ENCODE results near the gene NUDT3. TPM values are rescaled to one million over a fixed set of nuclear protein-coding genes. Genes with fewer than 3 reads are reported as not detected.

The NUDT3 gene
- 10 to 100 TPM; 16.4 to 17.1 TPM for total RNA-seq

GRCh38 chr6:34392497-34393190, at the start of gene NUDT3:
NUDT3 (minus strand) TSS chr6:34392669; CDS start chr6:34392362, 307 bp downstream.
- POLR2A ChIA-PET: interaction anchor here (0.6 to 1.0 kb wide), 6 partner anchors 29 to 197 kb away, joined by 3 to 4 read pairs (median 3); partner anchors contain the start of gene HMGA1

GRCh38 chr6:34441526-34441925, 49.1 kb upstream of the NUDT3 start:
- ChIA-PET POLR2A (no interaction called here), CTCF (no interaction called here)

More at GRCh38 chr6:34392497-34393190, at the start of gene NUDT3:
- CTCF ChIA-PET: interaction anchor here (1.1 to 1.7 kb wide), 3 partner anchors 30 to 149 kb away, joined by 3 to 6 read pairs (median 4); partner anchors contain the start of gene SMIM29

GRCh38 chr6:34439442-34439841, 47.0 kb upstream of the NUDT3 start:
- ChIA-PET CTCF (interaction anchor here (0.6 kb wide), 1 partner anchor 889 kb away, joined by 3 read pairs; no protein-coding TSS in a partner anchor), POLR2A (no interaction called here)

- ChIA-PET CTCF (no interaction called here), POLR2A (no interaction called here)
Observed at GRCh38 chr6:34438705-34439104, 46.2 kb upstream of the NUDT3 start.

GRCh38 chr6:34437644-34437970, 45.1 kb upstream of the NUDT3 start:
- ChIA-PET CTCF (no interaction called here), POLR2A (no interaction called here)

GRCh38 chr6:34436803-34437643, 44.6 kb upstream of the NUDT3 start:
- ChIA-PET CTCF (no interaction called here), POLR2A (no interaction called here)

GRCh38 chr6:34435916-34436315, 43.4 kb upstream of the NUDT3 start:
- POLR2A ChIA-PET: interaction anchor here (0.6 kb wide), 1 partner anchor 20 kb away, joined by 4 read pairs; no protein-coding TSS in a partner anchor
- CTCF ChIA-PET: no interaction called here

- POLR2A ChIA-PET: interaction anchor here (0.6 to 1.3 kb wide), 6 partner anchors 10 to 271 kb away, joined by 3 to 10 read pairs (median 6); partner anchors contain the start of genes ILRUN and SMIM29
Observed at GRCh38 chr6:34425498-34426410, 33.3 kb upstream of the NUDT3 start, which contains the start of gene RPS10. RPS10 (minus strand) TSS chr6:34426069; CDS start chr6:34425221, 848 bp downstream.

GRCh38 chr6:34425132-34425497, 32.6 kb upstream of the NUDT3 start:
- CTCF ChIA-PET: interaction anchor here (0.9 to 1.4 kb wide), 2 partner anchors 10 to 176 kb away, joined by 3 to 6 read pairs; no protein-coding TSS in a partner anchor

More at GRCh38 chr6:34425498-34426410, 33.3 kb upstream of the NUDT3 start, which contains the start of gene RPS10:
- CTCF ChIA-PET: interaction anchor here (0.8 to 1.4 kb wide), 5 partner anchors 11 to 245 kb away, joined by 3 to 6 read pairs (median 4); no protein-coding TSS in a partner anchor

GRCh38 chr6:34424200-34425131, 32.0 kb upstream of the NUDT3 start:
- ChIA-PET CTCF (interaction anchor here (0.9 to 1.4 kb wide), 4 partner anchors 9 to 261 kb away, joined by 3 to 6 read pairs (median 4); no protein-coding TSS in a partner anchor), POLR2A (interaction anchor here (0.6 to 1.3 kb wide), 5 partner anchors 31 to 843 kb away, joined by 3 to 7 read pairs (median 4); partner anchors contain the start of gene HMGA1)

More at GRCh38 chr6:34425132-34425497, 32.6 kb upstream of the NUDT3 start:
- POLR2A ChIA-PET: interaction anchor here (0.6 to 1.3 kb wide), 3 partner anchors 188 to 844 kb away, joined by 3 to 7 read pairs (median 4); partner anchors contain the start of gene HMGA1

- POLR2A ChIA-PET: interaction anchor here (1.0 to 1.1 kb wide), 2 partner anchors 30 to 33 kb away, joined by 3 to 4 read pairs; no protein-coding TSS in a partner anchor
- CTCF ChIA-PET: interaction anchor here (0.7 to 1.2 kb wide), 4 partner anchors 31 to 259 kb away, joined by 3 to 4 read pairs (median 4); partner anchors contain the start of gene NUDT3
Observed at GRCh38 chr6:34423254-34423653, 30.8 kb upstream of the NUDT3 start.

- ChIA-PET CTCF (interaction anchor here (4.9 kb wide), 1 partner anchor 169 kb away, joined by 32 read pairs; the partner anchor contains the start of gene SMIM29), POLR2A (no interaction called here)
Observed at GRCh38 chr6:34418367-34418766, 25.9 kb upstream of the NUDT3 start.

GRCh38 chr6:34416877-34417371, 24.5 kb upstream of the NUDT3 start:
- POLR2A ChIA-PET: interaction anchor here (0.6 to 1.0 kb wide), 3 partner anchors 9 to 510 kb away, joined by 5 to 10 read pairs (median 8); no protein-coding TSS in a partner anchor

GRCh38 chr6:34414999-34415858, 22.8 kb upstream of the NUDT3 start:
- ChIA-PET CTCF (interaction anchor here (0.7 to 4.9 kb wide), 7 partner anchors 10 to 251 kb away, joined by 3 to 32 read pairs (median 6); partner anchors contain the start of genes RPS10 and SMIM29), POLR2A (interaction anchor here (0.5 to 1.6 kb wide), 7 partner anchors 12 to 1057 kb away, joined by 3 to 6 read pairs (median 4); partner anchors contain the start of gene SMIM29)

More at GRCh38 chr6:34416877-34417371, 24.5 kb upstream of the NUDT3 start:
- CTCF ChIA-PET: interaction anchor here (1.3 to 4.9 kb wide), 2 partner anchors 168 to 253 kb away, joined by 4 to 32 read pairs; partner anchors contain the start of gene SMIM29

GRCh38 chr6:34412643-34413214, 20.3 kb upstream of the NUDT3 start:
- ChIA-PET CTCF (no interaction called here), POLR2A (no interaction called here)

- ChIA-PET POLR2A (no interaction called here), CTCF (no interaction called here)
Observed at GRCh38 chr6:34412016-34412415, 19.5 kb upstream of the NUDT3 start.

Measured in activated CD8-positive, alpha-beta memory T cell treated with anti-CD3 and anti-CD28 coated beads for 36 hours (primary cell).